RWPE2 (cell line): ENCODE results near the gene IGFBP7.
A peak's percentile ranks its signal among the peaks of the same experiment; 100 is the strongest.

ENCODE experiments used
- ATAC-seq: fragments of 200-7000 bp; cut with Tn5 transposase; 3 replicates; pipeline ENCODE4 v1.9.1; 2021; ENCODE audit warnings: low read depth
- DNase-seq: peaks from one replicate; pipeline ENCODE4 v3.0.0-alpha.2; 2020; ENCODE audit warnings: low spot score
- H3K27ac ChIP-seq: fragments of 450-650 bp; 2 replicates; pipeline ENCODE4 v1.5.1; 2017; ENCODE audit warnings: mild to moderate bottlenecking; ENCODE audit not compliant: poor library complexity, severe bottlenecking
- H3K27me3 ChIP-seq: fragments of 250-450 bp; sonication (Bioruptor Pico); 2 replicates; pipeline ENCODE4 v1.5.1; 2021; ENCODE audit warnings: mild to moderate bottlenecking, moderate library complexity; ENCODE audit not compliant: insufficient read depth, poor library complexity, severe bottlenecking
- H3K36me3 ChIP-seq: fragments of 250-450 bp; sonication (Bioruptor Pico); 2 replicates; pipeline ENCODE4 v1.5.1; 2020; ENCODE audit warnings: low read depth, mild to moderate bottlenecking, moderate library complexity
- H3K4me1 ChIP-seq: fragments of 250-450 bp; sonication (Bioruptor Pico); 2 replicates; pipeline ENCODE4 v1.5.1; 2021; ENCODE audit warnings: mild to moderate bottlenecking, moderate library complexity; ENCODE audit not compliant: insufficient read depth, poor library complexity, severe bottlenecking
- H3K4me3 ChIP-seq: fragments of 250-450 bp; sonication (Bioruptor Pico); 2 replicates; pipeline ENCODE4 v1.5.1; 2021; ENCODE audit warnings: mild to moderate bottlenecking, moderate library complexity; ENCODE audit not compliant: severe bottlenecking
- H3K9me3 ChIP-seq: fragments of 250-450 bp; sonication (Bioruptor Pico); 2 replicates; pipeline ENCODE4 v1.5.1; 2021; ENCODE audit warnings: mild to moderate bottlenecking, moderate library complexity; ENCODE audit not compliant: severe bottlenecking
- CTCF ChIP-seq: fragments of 450-650 bp; IDR thresholded peaks from one replicate; pipeline ENCODE4 v1.5.1; 2017; ENCODE audit warnings: mild to moderate bottlenecking, moderate library complexity; ENCODE audit not compliant: poor library complexity, severe bottlenecking

The IGFBP7 gene

GRCh38 chr4:57157596-57158137 is 47.5 kb upstream of the IGFBP7 start:
- H3K4me3 ChIP-seq = no peak overlapping the region
- no peaks in the 10 kb centered on the region for H3K9me3 ChIP-seq
- ATAC-seq = no peak
- H3K4me1 ChIP-seq = no peaks in the 10 kb centered on the region
- DNase-seq = no peak
- no peaks in the 10 kb centered on the region for H3K36me3 ChIP-seq
- no peak for TF ChIP-seq CTCF
- H3K27ac ChIP-seq = no peak overlapping the region
- no peaks in the 10 kb centered on the region for H3K27me3 ChIP-seq

- Histone ChIP-seq H3K4me1 (peaks cover 5% of the 10 kb centered on the region), H3K4me3 (no peak overlapping the region), H3K9me3 (no peaks in the 10 kb centered on the region), H3K36me3 (no peaks in the 10 kb centered on the region), H3K27ac (no peak overlapping the region), H3K27me3 (no peaks in the 10 kb centered on the region)
- TF ChIP-seq CTCF = no peak
- peak; percentile 80 for ATAC-seq
- DNase-seq = no peak
Measured at GRCh38 chr4:57156242-57156990, 46.2 kb upstream of the IGFBP7 start.

GRCh38 chr4:57154926-57155325 is 44.7 kb upstream of the IGFBP7 start:
- no peaks in the 10 kb centered on the region for H3K9me3 ChIP-seq
- no peak for ATAC-seq
- H3K36me3 ChIP-seq = no peaks in the 10 kb centered on the region
- no peaks in the 10 kb centered on the region for H3K27me3 ChIP-seq
- H3K27ac ChIP-seq = peak overlapping the region; percentile 29
- peaks cover 7% of the 10 kb centered on the region for H3K4me1 ChIP-seq
- DNase-seq = no peak
- H3K4me3 ChIP-seq = no peak overlapping the region
- no peak for TF ChIP-seq CTCF

- Histone ChIP-seq H3K27ac (peak overlapping the region; percentile 29), H3K27me3 (no peaks in the 10 kb centered on the region), H3K36me3 (no peaks in the 10 kb centered on the region), H3K9me3 (no peaks in the 10 kb centered on the region), H3K4me1 (peaks cover 10% of the 10 kb centered on the region), H3K4me3 (no peak overlapping the region)
- no peak for TF ChIP-seq CTCF
- ATAC-seq = 0 out of 3 replicates have a peak, but pooled peaks have one; percentile 8
- DNase-seq = no peak
Measured at GRCh38 chr4:57154191-57154590, 44.0 kb upstream of the IGFBP7 start.

- no peak overlapping the region for H3K27ac ChIP-seq
- no peaks in the 10 kb centered on the region for H3K27me3 ChIP-seq
- peaks cover 20% of the 10 kb centered on the region for H3K4me1 ChIP-seq
- DNase-seq = no peak
- no peak overlapping the region for H3K4me3 ChIP-seq
- H3K36me3 ChIP-seq = no peaks in the 10 kb centered on the region
- no peaks in the 10 kb centered on the region for H3K9me3 ChIP-seq
- no peak for ATAC-seq
- TF ChIP-seq CTCF = no peak
Measured at GRCh38 chr4:57153207-57153606, 43.0 kb upstream of the IGFBP7 start.
